C4-2B (cell line): ENCODE data around the gene LMO7.

Experiments used
- ZFX ChIP-seq: fragments of 450-650 bp; IDR thresholded peaks from 2 replicates; pipeline ENCODE4 v1.6.1; 2017
- TF ChIP-seq, protein P1 (sequence below): fragments of 450-650 bp; conservative IDR thresholded peaks from 2 replicates; pipeline ENCODE4 v1.5.1; 2017; ENCODE audit warnings: mild to moderate bottlenecking

DNA sequence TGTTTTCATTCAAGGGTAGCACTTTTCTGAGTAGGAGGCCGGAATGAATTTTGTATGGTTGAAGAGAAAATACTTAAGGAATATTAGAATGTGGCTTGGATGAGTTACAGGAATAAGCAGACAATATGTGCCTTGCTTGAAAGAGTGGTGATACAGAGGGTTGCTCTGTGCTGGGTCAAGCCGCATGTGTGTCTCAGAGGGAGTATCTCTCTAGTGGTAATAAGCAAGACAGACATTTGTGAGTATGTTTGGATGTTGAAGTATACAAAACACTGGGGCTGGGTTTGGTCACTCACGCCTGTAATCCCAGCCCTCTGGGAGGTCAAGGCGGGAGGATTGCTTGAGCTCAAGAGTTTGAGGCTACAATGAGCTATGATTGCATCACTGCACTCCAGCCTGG lies 103.9 kb downstream of the LMO7 start:
- TF ChIP-seq, protein P1, sequence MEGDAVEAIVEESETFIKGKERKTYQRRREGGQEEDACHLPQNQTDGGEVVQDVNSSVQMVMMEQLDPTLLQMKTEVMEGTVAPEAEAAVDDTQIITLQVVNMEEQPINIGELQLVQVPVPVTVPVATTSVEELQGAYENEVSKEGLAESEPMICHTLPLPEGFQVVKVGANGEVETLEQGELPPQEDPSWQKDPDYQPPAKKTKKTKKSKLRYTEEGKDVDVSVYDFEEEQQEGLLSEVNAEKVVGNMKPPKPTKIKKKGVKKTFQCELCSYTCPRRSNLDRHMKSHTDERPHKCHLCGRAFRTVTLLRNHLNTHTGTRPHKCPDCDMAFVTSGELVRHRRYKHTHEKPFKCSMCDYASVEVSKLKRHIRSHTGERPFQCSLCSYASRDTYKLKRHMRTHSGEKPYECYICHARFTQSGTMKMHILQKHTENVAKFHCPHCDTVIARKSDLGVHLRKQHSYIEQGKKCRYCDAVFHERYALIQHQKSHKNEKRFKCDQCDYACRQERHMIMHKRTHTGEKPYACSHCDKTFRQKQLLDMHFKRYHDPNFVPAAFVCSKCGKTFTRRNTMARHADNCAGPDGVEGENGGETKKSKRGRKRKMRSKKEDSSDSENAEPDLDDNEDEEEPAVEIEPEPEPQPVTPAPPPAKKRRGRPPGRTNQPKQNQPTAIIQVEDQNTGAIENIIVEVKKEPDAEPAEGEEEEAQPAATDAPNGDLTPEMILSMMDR, result no peak
- no peak for TF ChIP-seq ZFX
